MCF 10A (cell line): ENCODE data around the gene GPR107. TPM values are rescaled to one million over a fixed set of nuclear protein-coding genes. Genes with fewer than 3 reads are reported as not detected.
"Not testable (repeated sequence)": the region's sequence is repeated elsewhere in the genome, so short reads cannot be mapped to it uniquely, and the experiment has no call there.

ENCODE experiments used
- Bru-seq: library from RNA; stranded (reverse); fragments of 400-500 nt; gene quantifications from one replicate; lab custom pipeline; 2021; lab: Mats Ljungman, UMichigan
- BruChase-seq, 2 experiments: library from RNA; stranded (reverse); fragments of 400-500 nt; gene quantifications; one replicate each; lab custom pipeline; 2021; lab: Mats Ljungman, UMichigan
- BruUV-seq: library from RNA; stranded (reverse); fragments of 400-500 nt; replicated peaks from 2 replicates; lab custom pipeline; 2021; lab: Mats Ljungman, UMichigan
- CTCF ChIA-PET: fragments of 300-600 bp; sonication (Branson Sonifier 250); formaldehyde crosslinking; extraction: SDS; loops from one replicate; lab custom pipeline; 2021; ENCODE audit warnings: antibody characterized with exemption, inconsistent platforms; lab: Yijun Ruan, JAX
- POLR2A ChIA-PET: fragments of 300-600, 350-650 bp; sonication (Branson Sonifier 250); formaldehyde crosslinking; extraction: SDS; loops from one replicate; lab custom pipeline; 2020; ENCODE audit warnings: antibody characterized with exemption, inconsistent platforms; lab: Yijun Ruan, JAX
- DNase-seq: peaks from one replicate; pipeline ENCODE4 v3.0.0-alpha.2; 2018; ENCODE audit not compliant: unreplicated experiment
- H3K27ac Mint-ChIP-seq: one replicate; pipeline ENCODE4 v1.8.0; 2022; ENCODE audit warnings: mild to moderate bottlenecking, low read depth, mixed read lengths; ENCODE audit not compliant: unreplicated experiment
- H3K27me3 Mint-ChIP-seq: one replicate; pipeline ENCODE4 v1.8.0; 2022; ENCODE audit warnings: mixed read lengths; ENCODE audit not compliant: insufficient read depth, unreplicated experiment
- H3K36me3 Mint-ChIP-seq: one replicate; pipeline ENCODE4 v1.8.0; 2022; ENCODE audit warnings: mild to moderate bottlenecking, moderate library complexity, mixed read lengths; ENCODE audit not compliant: insufficient read depth, unreplicated experiment
- H3K4me1 Mint-ChIP-seq: one replicate; pipeline ENCODE4 v1.8.0; 2022; ENCODE audit warnings: mixed read lengths; ENCODE audit not compliant: insufficient read depth, unreplicated experiment
- H3K4me3 Mint-ChIP-seq: one replicate; pipeline ENCODE4 v1.8.0; 2022; ENCODE audit warnings: mild to moderate bottlenecking, moderate library complexity, mixed read lengths; ENCODE audit not compliant: unreplicated experiment
- H3K9me3 Mint-ChIP-seq: one replicate; pipeline ENCODE4 v1.8.0; 2022; ENCODE audit warnings: mixed read lengths; ENCODE audit not compliant: unreplicated experiment
- CTCF ChIP-seq: fragments of 200-600 bp; IDR thresholded peaks from one replicate; pipeline ENCODE4 v1.8.0; 2022; ENCODE audit warnings: antibody characterized with exemption, mild to moderate bottlenecking; ENCODE audit not compliant: unreplicated experiment
- intact Hi-C: fragments of 100-400 bp; cut with micrococcal nuclease; formaldehyde crosslinking; loops from 2 replicates; pipeline ENCODE4 v1.14.1; 2022
- long read RNA-seq: library from polyadenylated mRNA; stranded (forward); transcript quantifications from one replicate; pipeline ENCODE4 v2.0.0, GENCODE V29; 2022
- total RNA-seq: library from RNA; stranded (reverse); gene quantifications from 2 replicates; pipeline ENCODE4 v1.2.3, GENCODE V29; 2022

GPR107 gene
- total RNA-seq (32.9 and 41.8 TPM in 2 replicates), Bru-seq, nascent RNA (percentile 75 among the genes with signal in this experiment), BruChase-seq, experiment 1, labeled RNA remaining after a 6-hour chase (percentile 90 among the genes with signal in this experiment), BruChase-seq, experiment 2, labeled RNA remaining after a 2-hour chase (percentile 82 among the genes with signal in this experiment)
- long read RNA-seq, full-length matches to known transcripts = 8 of 35 reads
- long read RNA-seq, partial matches to known transcripts = 8 of 35 reads
- long read RNA-seq, other reads (novel, unspliced or antisense) = 19 of 35 reads

GRCh38 chr9:130053504-130054324, at the start of gene GPR107:
Gene GPR107, plus strand, starts transcription at chr9:130053906. Its CDS starts 27 bp downstream, at chr9:130053933.
- Mint-ChIP-seq H3K9me3 (no peaks in the 10 kb centered on the region), H3K36me3 (peaks cover 9% of the 10 kb centered on the region), H3K27me3 (no peaks in the 10 kb centered on the region), H3K4me3 (peak within 1 kb of the TSS; percentile 90), H3K4me1 (no peaks in the 10 kb centered on the region), H3K27ac (peak within 1 kb of the TSS; percentile 91)
- TF ChIP-seq CTCF = no peak
- no TSS peak for BruUV-seq
- POLR2A ChIA-PET = interaction anchor here (0.6 to 4.5 kb wide), 24 partner anchors 9 to 1587 kb away, joined by 3 to 53 read pairs (median 4); partner anchors contain the start of genes EXOSC2 and FNBP1
- CTCF ChIA-PET = interaction anchor here (0.7 to 1.3 kb wide), 3 partner anchors 13 to 258 kb away, joined by 3 to 5 read pairs (median 3); no protein-coding TSS in a partner anchor
- peak; percentile 69 for DNase-seq
- intact Hi-C loops = no loop called here

- H3K4me1 Mint-ChIP-seq = no peaks in the 10 kb centered on the region
These were observed 49.7 kb upstream of the GPR107 start for GRCh38 chr9:130003943-130004552.

GRCh38 chr9:130006952-130007351, 46.8 kb upstream of the GPR107 start:
- H3K27ac Mint-ChIP-seq, H3K4me1 Mint-ChIP-seq, H3K27me3 Mint-ChIP-seq, H3K36me3 Mint-ChIP-seq, DNase-seq, intact Hi-C loops, H3K9me3 Mint-ChIP-seq, BruUV-seq, CTCF ChIA-PET, POLR2A ChIA-PET, H3K4me3 Mint-ChIP-seq: not testable (repeated sequence)

More at GRCh38 chr9:130003943-130004552, 49.7 kb upstream of the GPR107 start:
- no TSS peak for BruUV-seq
- CTCF ChIA-PET = interaction anchor here (0.6 kb wide), 1 partner anchor 342 kb away, joined by 5 read pairs; no protein-coding TSS in a partner anchor
- Mint-ChIP-seq H3K36me3 (peaks cover 6% of the 10 kb centered on the region), H3K27ac (no peak overlapping the region), H3K27me3 (no peaks in the 10 kb centered on the region), H3K4me3 (no peak overlapping the region), H3K9me3 (no peaks in the 10 kb centered on the region)
- no peak for DNase-seq
- POLR2A ChIA-PET = no interaction called here
- intact Hi-C loops = no loop called here
- TF ChIP-seq CTCF = no peak

- no peak overlapping the region for H3K27ac Mint-ChIP-seq
- DNase-seq = no peak
These were observed 45.2 kb upstream of the GPR107 start for GRCh38 chr9:130008538-130008937.

GRCh38 chr9:130009546-130009945, 44.2 kb upstream of the GPR107 start:
- H3K4me3 Mint-ChIP-seq, BruUV-seq, H3K36me3 Mint-ChIP-seq, H3K27ac Mint-ChIP-seq, H3K4me1 Mint-ChIP-seq, H3K9me3 Mint-ChIP-seq, intact Hi-C loops, DNase-seq, H3K27me3 Mint-ChIP-seq: not testable (repeated sequence)
- ChIA-PET CTCF (interaction anchor here (0.6 kb wide), 2 partner anchors 124 to 1169 kb away, joined by 3 read pairs; no protein-coding TSS in a partner anchor), POLR2A (interaction anchor here (1.1 kb wide), 1 partner anchor 9 kb away, joined by 5 read pairs; no protein-coding TSS in a partner anchor)

More at GRCh38 chr9:130008538-130008937, 45.2 kb upstream of the GPR107 start:
- TF ChIP-seq CTCF = no peak
- intact Hi-C loops = no loop called here
- POLR2A ChIA-PET = interaction anchor here (1.1 kb wide), 1 partner anchor 10 kb away, joined by 5 read pairs; no protein-coding TSS in a partner anchor
- peaks cover 5% of the 10 kb centered on the region for H3K4me1 Mint-ChIP-seq
- peaks cover 7% of the 10 kb centered on the region for H3K9me3 Mint-ChIP-seq
- H3K27me3 Mint-ChIP-seq = no peaks in the 10 kb centered on the region
- BruUV-seq = no TSS peak
- no peak overlapping the region for H3K4me3 Mint-ChIP-seq
- H3K36me3 Mint-ChIP-seq = peaks cover 2% of the 10 kb centered on the region
- CTCF ChIA-PET = no interaction called here
